K562 (cell line): ENCODE measurements around the gene SLC1A5. TPM values are rescaled to one million over a fixed set of nuclear protein-coding genes. Genes with fewer than 3 reads are reported as not detected.

Experiments
- ATAC-seq: fragments of 200-7000 bp; cut with Tn5 transposase; 3 replicates; pipeline ENCODE4 v1.9.1; 2020; ENCODE audit warnings: moderate library complexity
- BruUV-seq: library from RNA; stranded (reverse); fragments of 400-500 nt; replicated peaks from 2 replicates; lab custom pipeline; 2021; lab: Mats Ljungman, UMichigan
- CTCF ChIA-PET: fragments of 300-600 bp; formaldehyde crosslinking; extraction: SDS; loops from one replicate; lab custom pipeline; 2021; ENCODE audit warnings: low intra/inter-chr PET ratio; lab: Yijun Ruan, JAX
- POLR2A ChIA-PET: fragments of 300-600, 350-650 bp; sonication (Branson Sonifier 250); formaldehyde crosslinking; extraction: SDS; loops from one replicate; lab custom pipeline; 2021; ENCODE audit warnings: antibody characterized with exemption, inconsistent platforms; lab: Yijun Ruan, JAX
- DNase-seq, 4 experiments: peaks; one replicate each; pipeline versions ENCODE4 v3.0.0 to v3.0.0-alpha.2; 2011 to 2018; ENCODE audit warnings: low spot score in 3 of 4, mixed read lengths in 3 of 4; ENCODE audit errors: extremely low read depth in 1 of 4
- FAIRE-seq: peaks from 2 replicates; lab custom pipeline; 2011; peaks lifted over from hg19 to GRCh38; lab: Jason Lieb, UNC
- H2AFZ ChIP-seq: 2 replicates; pipeline ENCODE4 v1.6.0; 2011; ENCODE audit warnings: low read depth, low read length, control low read depth, inconsistent platforms
- H3K27ac ChIP-seq: fragments of 200-600 bp; 3 replicates; pipeline ENCODE4 v1.8.0; 2011; ENCODE audit warnings: low read depth, mild to moderate bottlenecking, control low read depth, inconsistent platforms, low read length, moderate library complexity, mixed read lengths; ENCODE audit errors: extremely low read depth
- H3K27me3 ChIP-seq, 2 experiments: fragments of 300-600 bp in 1 of 2; 2 replicates in 1 of 2; 3 replicates in 1 of 2; pipeline versions ENCODE4 v1.6.0 to v1.8.0; 2011; ENCODE audit warnings: inconsistent platforms in 2 of 2, low read length in 2 of 2, mild to moderate bottlenecking in 1 of 2, mixed read lengths in 1 of 2, moderate library complexity in 1 of 2; ENCODE audit not compliant: control insufficient read depth in 2 of 2, insufficient read depth in 2 of 2
- H3K36me3 ChIP-seq: fragments of 300-600 bp; 3 replicates; pipeline ENCODE4 v1.8.0; 2011; ENCODE audit warnings: mild to moderate bottlenecking, low read length, inconsistent platforms; ENCODE audit not compliant: control insufficient read depth, insufficient read depth
- H3K4me1 ChIP-seq, 2 experiments: fragments of 200-600 bp in 1 of 2; replicated peaks in 1 of 2; 2 replicates in 1 of 2; 3 replicates in 1 of 2; pipeline versions ENCODE4 v1.5.1 to v1.8.0; 2011; ENCODE audit warnings: inconsistent platforms in 2 of 2, low read length in 2 of 2, mild to moderate bottlenecking in 1 of 2, mixed read lengths in 1 of 2, moderate library complexity in 1 of 2; ENCODE audit not compliant: control insufficient read depth in 2 of 2, insufficient read depth in 2 of 2
- H3K4me2 ChIP-seq: 2 replicates; pipeline ENCODE4 v1.6.1; 2011; ENCODE audit warnings: low read length, control low read depth, inconsistent platforms, mixed read lengths; ENCODE audit not compliant: insufficient read depth
- H3K4me3 ChIP-seq: fragments of 200-600 bp; sonication (generic), shearing (Covaris generic); 2 replicates; pipeline ENCODE4 v1.5.1; 2016; ENCODE audit warnings: control low read depth, inconsistent platforms
- H3K79me2 ChIP-seq: fragments of 200-600 bp; 3 replicates; pipeline ENCODE4 v1.8.0; 2011; ENCODE audit warnings: low read length, inconsistent platforms; ENCODE audit not compliant: control insufficient read depth, insufficient read depth
- H3K9ac ChIP-seq, 2 experiments: 2 replicates each; pipeline versions ENCODE4 v1.6.0 to v1.6.1; 2011; ENCODE audit warnings: low read depth in 2 of 2, low read length in 2 of 2, control low read depth in 1 of 2, inconsistent platforms in 1 of 2, mild to moderate bottlenecking in 1 of 2, mixed read lengths in 1 of 2; ENCODE audit not compliant: insufficient read depth in 1 of 2
- H3K9me1 ChIP-seq: one replicate; pipeline ENCODE4 v1.6.0; 2011; ENCODE audit warnings: inconsistent platforms, mild to moderate bottlenecking, low read length, moderate library complexity; ENCODE audit not compliant: control insufficient read depth, insufficient read depth
- H3K9me3 ChIP-seq: replicated peaks from 2 replicates; pipeline ENCODE4 v1.5.1; 2011; ENCODE audit warnings: low read depth, low read length, inconsistent platforms; ENCODE audit not compliant: control insufficient read depth, insufficient read depth
- H4K20me1 ChIP-seq: replicated peaks from 2 replicates; pipeline ENCODE4 v1.6.1; 2011; ENCODE audit warnings: low read length, inconsistent platforms, mixed read lengths; ENCODE audit not compliant: control insufficient read depth, insufficient read depth
- PTTG1 ChIP-seq: fragments of 450-650 bp; IDR thresholded peaks from 2 replicates; pipeline ENCODE4 v1.6.1; 2016; ENCODE audit warnings: low read depth, mild to moderate bottlenecking, missing genetic modification characterization, missing compliant biosample characterization
- SMARCA4 ChIP-seq: fragments of 450-650 bp; IDR thresholded peaks from 2 replicates; pipeline ENCODE4 v1.6.1; 2016
- ZNF318 ChIP-seq, 2 experiments: fragments of 450-650 bp; IDR thresholded peaks; 2 replicates each; pipeline ENCODE4 v1.6.1; 2016; ENCODE audit warnings: mild to moderate bottlenecking in 2 of 2, borderline replicate concordance in 1 of 2, low read depth in 1 of 2, moderate library complexity in 1 of 2
- WGBS: fragments of 100-300 bp; shearing (Covaris generic); methylation state at CpG from one replicate; pipeline ENCODE4 v1.1.6; 2016; ENCODE audit warnings: low coverage, mixed read lengths; ENCODE audit not compliant: insufficient coverage; ENCODE audit errors: missing lambda C conversion rate; 5-methylcytosine and 5-hydroxymethylcytosine counted together
- in situ Hi-C: fragments of 300-500 bp; cut with MboI; formaldehyde crosslinking; loops from 4 replicates; pipeline ENCODE4 v1.15.0; 2018; ENCODE audit warnings: inconsistent platforms, mixed read lengths
- intact Hi-C: fragments of 100-400 bp; cut with micrococcal nuclease; formaldehyde crosslinking; loops from 2 replicates; pipeline ENCODE4 v1.14.2; 2022
- polyA plus RNA-seq, 8 experiments: library from polyadenylated mRNA; depleted of rRNA in 4 of 8; stranded (reverse) in 5 of 8; unstranded in 3 of 8; fragments of >200 nt; fragmentation: Nextera tagmentation in 2 of 8; fragmentation: Illumina TruSeq in 1 of 8; extraction: Ambion mirVana in 2 of 8; extraction: Trizol in 1 of 8; gene quantifications; 2 replicates each; pipeline versions ENCODE4 v1.2.1 to v1.2.3, GENCODE V29; 2011 to 2014; ENCODE audit warnings: inconsistent platforms in 1 of 8, missing spikeins in 1 of 8
- total RNA-seq, 7 experiments: library from RNA; depleted of rRNA in 6 of 7; stranded (reverse); fragments of >200 nt in 6 of 7; fragmentation: Illumina TruSeq in 2 of 7; extraction: Trizol in 2 of 7; gene quantifications; 2 replicates each; pipeline versions ENCODE4 v1.2.1 to v1.2.3, GENCODE V29; 2011 to 2021; ENCODE audit warnings: low replicate concordance in 1 of 7
- TF ChIP-seq, protein P1 (sequence below): IDR thresholded peaks from 2 replicates; pipeline ENCODE4 v1.6.1; 2016; ENCODE audit warnings: missing genetic modification characterization, missing compliant biosample characterization
- TF ChIP-seq, protein P2 (sequence below): fragments of 450-650 bp; IDR thresholded peaks from 2 replicates; pipeline ENCODE4 v1.6.1; 2016; ENCODE audit warnings: antibody characterized with exemption

Gene SLC1A5
- total and polyA plus RNA-seq, 9 of the 15 experiments (the other 6 are each of a cell fraction or from before 2014, with no cell fraction given): 31.2 to 417 (median 134) TPM

DNA sequence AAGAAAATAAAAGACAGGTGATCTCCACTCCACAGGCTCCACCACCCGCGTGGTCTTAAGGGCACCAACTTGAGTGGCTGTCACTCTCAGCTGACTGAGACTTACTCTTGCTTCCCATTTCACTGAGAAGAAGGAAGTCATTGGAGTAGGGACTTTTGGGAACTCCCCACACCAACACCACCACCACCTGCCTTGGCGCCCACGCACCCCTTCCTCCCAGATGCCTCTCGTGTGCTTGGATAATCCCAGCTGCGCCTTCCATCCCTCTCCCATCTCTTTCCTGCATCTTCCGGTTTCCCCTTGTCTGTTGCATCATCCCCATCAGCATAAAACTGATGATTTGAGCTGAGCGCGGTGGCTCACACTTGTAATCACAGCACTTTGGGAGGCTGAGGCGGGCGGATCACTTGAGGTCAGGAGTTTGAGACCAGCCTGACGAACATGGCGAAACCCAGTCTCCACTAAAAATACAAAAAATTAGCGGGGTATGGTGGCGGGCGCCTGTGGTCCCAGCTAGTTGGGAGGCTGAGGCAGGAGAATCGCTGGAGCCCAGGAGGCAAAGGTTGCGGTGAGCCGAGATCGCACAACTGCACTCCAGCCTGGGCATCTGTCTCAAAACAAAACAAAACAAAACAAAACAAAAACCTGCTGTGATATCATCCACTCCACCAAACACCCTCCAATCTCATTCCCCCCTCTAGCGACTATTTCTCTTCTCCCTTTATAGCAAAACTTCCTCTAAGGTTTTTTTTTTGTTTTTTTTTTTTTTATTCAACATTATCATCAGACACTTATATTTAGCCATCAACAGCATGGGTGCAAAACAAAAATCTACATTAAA is 36.7 kb upstream of the SLC1A5 start:
- no TSS peak for BruUV-seq
- peak; percentile 44 for ATAC-seq
- POLR2A ChIA-PET: interaction anchor here (0.7 to 1.5 kb wide), 3 partner anchors 9 to 38 kb away, joined by 3 to 4 read pairs (median 3); partner anchors contain the start of gene SLC1A5
- intact Hi-C loops: loop anchor here (5.0 kb wide), 2 partner anchors 38 to 68 kb away; partner anchors contain the start of gene SLC1A5
- H3K4me1 ChIP-seq: peaks cover under 1 to 16% of the 10 kb centered on the region in 2 experiments; a peak in 4 of 5 replicates
- DNase-seq: no peak
- no peak overlapping the region for H3K4me3 ChIP-seq
- no peaks in the 10 kb centered on the region for H3K27me3 ChIP-seq
- no peaks in the 10 kb centered on the region for H3K9me3 ChIP-seq
- peak; percentile 15 for FAIRE-seq
- H3K36me3 ChIP-seq: no peaks in the 10 kb centered on the region
- 61% methylated on average over 21 of the region's 21 CpGs for WGBS
- in situ Hi-C loops: no loop called here
- no peaks in the 10 kb centered on the region for H3K9me1 ChIP-seq
- no peak overlapping the region for H3K4me2 ChIP-seq
- H4K20me1 ChIP-seq: no peaks in the 10 kb centered on the region
- no peak overlapping the region for H2AFZ ChIP-seq
- no peaks in the 10 kb centered on the region for H3K79me2 ChIP-seq
- no peak overlapping the region for H3K9ac ChIP-seq
- no peak overlapping the region for H3K27ac ChIP-seq
- CTCF ChIA-PET: interaction anchor here (0.6 to 1.1 kb wide), 4 partner anchors 14 to 178 kb away, joined by 3 read pairs; no protein-coding TSS in a partner anchor
- TF ChIP-seq ZNF318 (IDR thresholded peaks at IDR 0.05; ENCODE audit: borderline replicate concordance in 1 of 2, low read depth in 1 of 2) (no peak), SMARCA4 (no peak), PTTG1 (tag) (no peak)
- TF ChIP-seq, protein P1, sequence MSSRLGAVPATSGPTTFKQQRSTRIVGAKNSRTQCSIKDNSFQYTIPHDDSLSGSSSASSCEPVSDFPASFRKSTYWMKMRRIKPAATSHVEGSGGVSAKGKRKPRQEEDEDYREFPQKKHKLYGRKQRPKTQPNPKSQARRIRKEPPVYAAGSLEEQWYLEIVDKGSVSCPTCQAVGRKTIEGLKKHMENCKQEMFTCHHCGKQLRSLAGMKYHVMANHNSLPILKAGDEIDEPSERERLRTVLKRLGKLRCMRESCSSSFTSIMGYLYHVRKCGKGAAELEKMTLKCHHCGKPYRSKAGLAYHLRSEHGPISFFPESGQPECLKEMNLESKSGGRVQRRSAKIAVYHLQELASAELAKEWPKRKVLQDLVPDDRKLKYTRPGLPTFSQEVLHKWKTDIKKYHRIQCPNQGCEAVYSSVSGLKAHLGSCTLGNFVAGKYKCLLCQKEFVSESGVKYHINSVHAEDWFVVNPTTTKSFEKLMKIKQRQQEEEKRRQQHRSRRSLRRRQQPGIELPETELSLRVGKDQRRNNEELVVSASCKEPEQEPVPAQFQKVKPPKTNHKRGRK: no peak
- TF ChIP-seq, protein P2, sequence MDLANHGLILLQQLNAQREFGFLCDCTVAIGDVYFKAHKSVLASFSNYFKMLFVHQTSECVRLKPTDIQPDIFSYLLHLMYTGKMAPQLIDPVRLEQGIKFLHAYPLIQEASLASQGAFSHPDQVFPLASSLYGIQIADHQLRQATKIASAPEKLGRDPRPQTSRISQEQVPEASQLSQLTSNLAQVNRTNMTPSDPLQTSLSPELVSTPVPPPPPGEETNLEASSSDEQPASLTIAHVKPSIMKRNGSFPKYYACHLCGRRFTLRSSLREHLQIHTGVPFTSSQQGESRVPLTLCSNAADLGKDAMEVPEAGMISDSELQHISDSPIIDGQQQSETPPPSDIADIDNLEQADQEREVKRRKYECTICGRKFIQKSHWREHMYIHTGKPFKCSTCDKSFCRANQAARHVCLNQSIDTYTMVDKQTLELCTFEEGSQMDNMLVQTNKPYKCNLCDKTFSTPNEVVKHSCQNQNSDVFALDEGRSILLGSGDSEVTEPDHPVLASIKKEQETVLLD: no peak
